Activated T-helper 2 cell treated with anti-CD3 and anti-CD28 coated beads, Interferon-gamma antibody, Interleukin-2, Interleukin-4, amounts not matched to agents 10 μg/mL and 5 μg/mL and 100 μg/mL, durations not matched to agents 14 hours and 24 hours and 36 hours (primary cell): ENCODE data around the gene STAP2. TPM values are rescaled to one million over a fixed set of nuclear protein-coding genes. Genes with fewer than 3 reads are reported as not detected.

ENCODE experiments used
- total RNA-seq: library from RNA; stranded (reverse); gene quantifications from 2 replicates; pipeline ENCODE4 v1.2.3, GENCODE V29; 2022

The STAP2 gene
- total RNA-seq, 1 donor from 2014 or later, result 17.1 TPM

Other genes starting within 250 kb of the STAP2 start
- gene MAP2K2, start 214.7 kb downstream of the STAP2 start, total RNA-seq, result 131 and 141 TPM in 2 replicates
- gene CREB3L3, start 185.2 kb downstream of the STAP2 start, total RNA-seq, result 1.6 and 2.5 TPM in 2 replicates
- gene SIRT6, start 156.3 kb downstream of the STAP2 start, total RNA-seq, result 34.6 and 42.4 TPM in 2 replicates
- 0.30 and 0.50 TPM in 2 replicates for gene ANKRD24, start 156.1 kb downstream of the STAP2 start, total RNA-seq
- gene EBI3, start 109.3 kb downstream of the STAP2 start, total RNA-seq, result 47.0 and 55.4 TPM in 2 replicates
- gene YJU2, start 91.7 kb downstream of the STAP2 start, total RNA-seq, result 29.7 and 30.8 TPM in 2 replicates
- gene SHD, start 59.6 kb downstream of the STAP2 start, total RNA-seq, result 0.46 and 1.2 TPM in 2 replicates
- gene TMIGD2, start 36.4 kb downstream of the STAP2 start, total RNA-seq, result 9.2 and 10.8 TPM in 2 replicates
- gene FSD1, start 34.2 kb downstream of the STAP2 start, total RNA-seq, result 26.8 and 32.8 TPM in 2 replicates
- 19.3 and 20.2 TPM in 2 replicates for gene MPND, start 4.7 kb upstream of the STAP2 start, total RNA-seq
- gene SH3GL1, start 61.7 kb upstream of the STAP2 start, total RNA-seq, result 49.2 and 56.3 TPM in 2 replicates
- gene CHAF1A, start 63.8 kb upstream of the STAP2 start, total RNA-seq, result 81.9 and 87.8 TPM in 2 replicates
- 51.7 and 52.8 TPM in 2 replicates for gene UBXN6, start 119.0 kb upstream of the STAP2 start, total RNA-seq
- 61.9 and 75.6 TPM in 2 replicates for gene HDGFL2, start 133.5 kb upstream of the STAP2 start, total RNA-seq
- 0.05 and 0.09 TPM in 2 replicates for gene PLIN4, start 179.7 kb upstream of the STAP2 start, total RNA-seq
- 0.27 TPM in 1 of 2 replicates, not detected in the other for gene PLIN5, start 196.4 kb upstream of the STAP2 start, total RNA-seq
- gene LRG1, start 201.2 kb upstream of the STAP2 start, total RNA-seq, result 0.18 and 0.37 TPM in 2 replicates
- not detected in 2 replicates for gene SEMA6B, start 220.9 kb upstream of the STAP2 start, total RNA-seq